Measurements from ENCODE around the gene FGF23. TPM values are rescaled to one million over a fixed set of nuclear protein-coding genes. Genes with fewer than 3 reads are reported as not detected.

FGF23 gene
- total RNA-seq: 0.27 TPM

GRCh38 chr12:4379405-4379804 is at the start of gene FGF23:
Gene FGF23 (minus strand): TSS chr12:4379712. CDS start chr12:4379582, 130 bp downstream.

DNA sequence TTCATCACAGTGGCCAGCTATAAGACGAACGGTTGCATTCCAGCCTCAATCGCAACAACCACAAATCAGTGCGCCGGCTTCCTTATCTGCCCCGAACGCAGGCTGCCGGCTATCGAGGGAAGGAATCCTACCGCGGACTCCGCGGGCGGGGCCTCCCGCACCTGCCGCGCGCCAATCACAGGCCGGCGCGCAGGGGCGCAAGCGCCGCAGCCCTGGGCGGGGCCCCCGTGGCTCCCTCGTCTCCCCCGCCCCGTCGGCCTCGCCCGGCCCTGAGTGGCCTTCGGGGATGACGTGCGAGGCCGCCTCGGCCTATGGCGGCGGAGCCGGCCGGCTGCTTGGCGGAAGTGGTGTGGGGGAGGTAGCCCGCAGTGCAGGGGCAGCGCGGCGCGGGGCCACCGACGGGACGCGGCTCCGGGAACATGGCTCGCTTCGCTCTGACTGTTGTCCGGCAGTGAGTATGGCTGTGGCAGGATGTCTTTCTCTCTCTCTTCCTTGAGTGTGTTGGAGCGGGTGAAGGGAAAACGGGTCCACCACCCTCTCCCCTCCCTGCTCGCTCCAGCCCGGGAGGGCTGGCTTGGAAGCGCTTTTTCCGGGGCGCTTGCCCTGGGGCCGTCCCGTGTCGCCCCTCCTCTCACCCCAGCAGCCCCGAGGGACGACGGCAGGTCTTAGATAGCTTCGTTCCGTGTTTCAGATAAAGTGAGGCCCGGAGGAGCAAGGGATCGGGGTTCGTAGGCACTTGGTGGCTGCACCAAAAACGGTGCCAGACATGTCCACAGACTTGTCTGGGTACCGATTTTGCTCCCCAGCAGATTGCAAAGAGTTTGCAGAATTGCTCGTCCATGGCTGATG is 58.4 kb downstream of the FGF23 start, which contains the start of gene TIGAR:
TSS of gene TIGAR (plus strand) at position 361 of the 849 bp plus-strand sequence. CDS start at position 420, 59 bp downstream.

Other genes starting within 250 kb of the FGF23 start
- gene CCND2, start 106.0 kb downstream of the FGF23 start, total RNA-seq: 122 TPM
- gene TIGAR, start 58.5 kb downstream of the FGF23 start, total RNA-seq: 3.8 TPM
- 1.8 TPM for gene FGF6, start 66.1 kb upstream of the FGF23 start, total RNA-seq
- 21.4 TPM for gene RAD51AP1, start 159.2 kb upstream of the FGF23 start, total RNA-seq
- gene DYRK4, start 182.5 kb upstream of the FGF23 start, total RNA-seq: 24.8 TPM